HTR-8/SVneo (cell line): ENCODE results near the gene MYOZ2.

Experiments used
- DNase-seq: peaks from one replicate; pipeline ENCODE4 v3.0.0; 2011; ENCODE audit warnings: low spot score, mixed read lengths; ENCODE audit not compliant: insufficient read length
- FAIRE-seq: peaks from 2 replicates; lab custom pipeline; 2011; peaks lifted over from hg19 to GRCh38; lab: Jason Lieb, UNC

MYOZ2 gene

GRCh38 chr4:119184128-119184527, 48.5 kb downstream of the MYOZ2 start:
- FAIRE-seq (no peak), DNase-seq (no peak)

GRCh38 chr4:119189638-119190037, 54.0 kb downstream of the MYOZ2 start:
- no peak for FAIRE-seq
- DNase-seq, result no peak

- FAIRE-seq (no peak), DNase-seq (no peak)
Observed at GRCh38 chr4:119190354-119190753, 54.7 kb downstream of the MYOZ2 start.

- FAIRE-seq (no peak), DNase-seq (no peak)
Observed at GRCh38 chr4:119191505-119191904, 55.9 kb downstream of the MYOZ2 start.

- FAIRE-seq, result no peak
Observed at GRCh38 chr4:119197772-119198212, 62.2 kb downstream of the MYOZ2 start.

GRCh38 chr4:119204916-119205315, 69.3 kb downstream of the MYOZ2 start:
- DNase-seq, result no peak
- FAIRE-seq, result no peak

More at GRCh38 chr4:119197772-119198212, 62.2 kb downstream of the MYOZ2 start:
- no peak for DNase-seq

GRCh38 chr4:119205690-119206089, 70.1 kb downstream of the MYOZ2 start:
- no peak for FAIRE-seq

GRCh38 chr4:119206178-119206577, 70.5 kb downstream of the MYOZ2 start:
- no peak for FAIRE-seq
- no peak for DNase-seq

More at GRCh38 chr4:119205690-119206089, 70.1 kb downstream of the MYOZ2 start:
- no peak for DNase-seq

GRCh38 chr4:119207051-119207450, 71.4 kb downstream of the MYOZ2 start:
- DNase-seq, result no peak
- FAIRE-seq, result no peak

GRCh38 chr4:119209077-119209476, 73.4 kb downstream of the MYOZ2 start:
- DNase-seq, result peak; percentile 54

GRCh38 chr4:119209586-119209985, 74.0 kb downstream of the MYOZ2 start:
- FAIRE-seq, result no peak
- no peak for DNase-seq

More at GRCh38 chr4:119209077-119209476, 73.4 kb downstream of the MYOZ2 start:
- FAIRE-seq, result peak; percentile 55

GRCh38 chr4:119210775-119211174, 75.1 kb downstream of the MYOZ2 start:
- no peak for FAIRE-seq

GRCh38 chr4:119211867-119212233, 76.2 kb downstream of the MYOZ2 start:
- DNase-seq (no peak), FAIRE-seq (no peak)

More at GRCh38 chr4:119210775-119211174, 75.1 kb downstream of the MYOZ2 start:
- no peak for DNase-seq

- DNase-seq (peak; percentile 97), FAIRE-seq (peak; percentile 97)
Observed at GRCh38 chr4:119212234-119212963, 76.8 kb downstream of the MYOZ2 start, which contains the start of gene USP53. TSS of gene USP53 (plus strand) at chr4:119212713. CDS start at chr4:119239760, 27,047 bp downstream.

- DNase-seq (peak; percentile 71), FAIRE-seq (peak; percentile 58)
Observed at GRCh38 chr4:119212964-119213606, 77.5 kb downstream of the MYOZ2 start.

- FAIRE-seq (no peak), DNase-seq (no peak)
Observed at GRCh38 chr4:119218093-119218492, 82.5 kb downstream of the MYOZ2 start.

- DNase-seq, result no peak
- FAIRE-seq, result no peak
Observed at GRCh38 chr4:119221412-119221811, 85.8 kb downstream of the MYOZ2 start.

- DNase-seq (no peak), FAIRE-seq (no peak)
Observed at GRCh38 chr4:119227690-119228089, 92.1 kb downstream of the MYOZ2 start.

- DNase-seq (no peak), FAIRE-seq (no peak)
Observed at GRCh38 chr4:119228406-119228805, 92.8 kb downstream of the MYOZ2 start.

GRCh38 chr4:119229908-119230687, 94.5 kb downstream of the MYOZ2 start:
- FAIRE-seq, result no peak
- DNase-seq, result no peak

- FAIRE-seq (no peak), DNase-seq (no peak)
Observed at GRCh38 chr4:119231491-119231890, 95.9 kb downstream of the MYOZ2 start.
